K562 (cell line): Measurements from ENCODE around the gene RUNDC3A. TPM values are rescaled to one million over a fixed set of nuclear protein-coding genes. Genes with fewer than 3 reads are reported as not detected.

Source experiments
- ETV5 ChIP-seq: sonication (generic); formaldehyde crosslinking; IDR thresholded peaks from 2 replicates; pipeline ENCODE4 v1.4.0; 2020; ENCODE audit warnings: low read depth, mild to moderate bottlenecking, missing genetic modification reagents
- GTF2A2 ChIP-seq: IDR thresholded peaks from 2 replicates; pipeline ENCODE4 v1.6.1; 2016; ENCODE audit warnings: mild to moderate bottlenecking, missing genetic modification characterization, missing compliant biosample characterization
- HEY1 ChIP-seq: fragments of 250-450 bp; sonication (Bioruptor Pico); IDR thresholded peaks from 2 replicates; pipeline ENCODE4 v1.5.0; 2020; ENCODE audit warnings: mild to moderate bottlenecking, moderate library complexity, borderline replicate concordance
- HMBOX1 ChIP-seq: sonication (generic); IDR thresholded peaks from 2 replicates; pipeline ENCODE4 v1.6.1; 2016
- KDM5B ChIP-seq: fragments of 200-600 bp; sonication (generic); IDR thresholded peaks from 2 replicates; pipeline ENCODE4 v1.6.1; 2012; ENCODE audit warnings: low read depth, mild to moderate bottlenecking, moderate library complexity, low read length, control low read depth, inconsistent platforms; ENCODE audit not compliant: insufficient replicate concordance
- NFIC ChIP-seq: fragments of 450-650 bp; IDR thresholded peaks from 2 replicates; pipeline ENCODE4 v1.6.1; 2017; ENCODE audit warnings: mild to moderate bottlenecking, inconsistent platforms
- NR2C1 ChIP-seq, 2 experiments: fragments of 450-650 bp; IDR thresholded peaks; 2 replicates each; pipeline ENCODE4 v1.6.1; 2017; ENCODE audit warnings: mild to moderate bottlenecking in 2 of 2, antibody characterized with exemption in 1 of 2, inconsistent platforms in 1 of 2, missing compliant biosample characterization in 1 of 2, missing genetic modification characterization in 1 of 2
- NUFIP1 ChIP-seq: fragments of 450-650 bp; IDR thresholded peaks from 2 replicates; pipeline ENCODE4 v1.6.1; 2018; ENCODE audit not compliant: partially characterized antibody
- POLR2H ChIP-seq: IDR thresholded peaks from 2 replicates; pipeline ENCODE4 v1.6.1; 2016; ENCODE audit warnings: missing genetic modification characterization, low read depth, mild to moderate bottlenecking, control low read depth, missing compliant biosample characterization, moderate library complexity
- PTBP1 ChIP-seq: fragments of 200-400 bp; formaldehyde crosslinking; IDR thresholded peaks from 2 replicates; pipeline ENCODE4 v1.6.1; 2017; ENCODE audit warnings: low read depth, low read length
- RBBP5 ChIP-seq: fragments of 200-600 bp; sonication (generic); IDR thresholded peaks from 2 replicates; pipeline ENCODE4 v1.6.1; 2012; ENCODE audit warnings: borderline replicate concordance, mild to moderate bottlenecking, low read length, control low read depth, inconsistent platforms; ENCODE audit not compliant: insufficient read depth, poor library complexity, severe bottlenecking
- RFX1 ChIP-seq: fragments of 450-650 bp; IDR thresholded peaks from 2 replicates; pipeline ENCODE4 v1.6.1; 2016; ENCODE audit warnings: mild to moderate bottlenecking, moderate library complexity
- SP1 ChIP-seq: sonication (generic); formaldehyde crosslinking; IDR thresholded peaks from 2 replicates; pipeline ENCODE4 v1.8.1; 2022; ENCODE audit warnings: mild to moderate bottlenecking, missing genetic modification reagents
- TRIM24 ChIP-seq, 2 experiments: fragments of 450-650 bp; IDR thresholded peaks; 2 replicates each; pipeline ENCODE4 v1.6.1; 2016
- XRCC4 ChIP-seq: IDR thresholded peaks from one replicate; pipeline ENCODE4 v1.6.1; 2011; ENCODE audit not compliant: insufficient read depth, insufficient read length; ENCODE audit errors: extremely low read depth
- XRCC5 ChIP-seq: fragments of 200-400 bp; formaldehyde crosslinking; IDR thresholded peaks from 2 replicates; pipeline ENCODE4 v1.6.1; 2017; ENCODE audit warnings: low read depth, mild to moderate bottlenecking, low read length
- ZBTB17 ChIP-seq: fragments of 450-650 bp; formaldehyde crosslinking; IDR thresholded peaks from 2 replicates; pipeline ENCODE4 v1.4.0; 2020; ENCODE audit warnings: mild to moderate bottlenecking
- ZNF165 ChIP-seq: fragments of 250-450 bp; sonication (Bioruptor Pico); IDR thresholded peaks from 2 replicates; pipeline ENCODE4 v1.4.0; 2020; ENCODE audit warnings: borderline replicate concordance
- ZNF445 ChIP-seq: fragments of 250-450 bp; sonication (Bioruptor Pico); IDR thresholded peaks from 2 replicates; pipeline ENCODE4 v1.4.0; 2020; ENCODE audit warnings: low read depth, mild to moderate bottlenecking, moderate library complexity
- ZNF644 ChIP-seq: fragments of 200-800 bp; sonication (Bioruptor generic); IDR thresholded peaks from 2 replicates; pipeline ENCODE4 v1.6.1; 2016; ENCODE audit warnings: low read depth, missing genetic modification characterization, missing compliant biosample characterization
- ZNF668 ChIP-seq: fragments of 250-450 bp; sonication (Bioruptor Pico); IDR thresholded peaks from 2 replicates; pipeline ENCODE4 v1.8.0; 2022; ENCODE audit warnings: mild to moderate bottlenecking, inconsistent platforms
- polyA plus RNA-seq, 8 experiments: library from polyadenylated mRNA; depleted of rRNA in 4 of 8; stranded (reverse) in 5 of 8; unstranded in 3 of 8; fragments of >200 nt; fragmentation: Nextera tagmentation in 2 of 8; fragmentation: Illumina TruSeq in 1 of 8; extraction: Ambion mirVana in 2 of 8; extraction: Trizol in 1 of 8; gene quantifications; 2 replicates each; pipeline versions ENCODE4 v1.2.1 to v1.2.3, GENCODE V29; 2011 to 2014; ENCODE audit warnings: inconsistent platforms in 1 of 8, missing spikeins in 1 of 8
- total RNA-seq, 7 experiments: library from RNA; depleted of rRNA in 6 of 7; stranded (reverse); fragments of >200 nt in 6 of 7; fragmentation: Illumina TruSeq in 2 of 7; extraction: Trizol in 2 of 7; gene quantifications; 2 replicates each; pipeline versions ENCODE4 v1.2.1 to v1.2.3, GENCODE V29; 2011 to 2021; ENCODE audit warnings: low replicate concordance in 1 of 7
- TF ChIP-seq, protein P1 (sequence below): fragments of 450-650 bp; IDR thresholded peaks from 2 replicates; pipeline ENCODE4 v1.6.1; 2017; ENCODE audit warnings: antibody characterized with exemption
- TF ChIP-seq, protein P2 (sequence below): fragments of 450-650 bp; IDR thresholded peaks from 2 replicates; pipeline ENCODE4 v1.6.1; 2017; ENCODE audit warnings: antibody characterized with exemption, mild to moderate bottlenecking

The RUNDC3A gene
- total and polyA plus RNA-seq, 9 of the 15 experiments (the other 6 are each of a cell fraction or from before 2014, with no cell fraction given): not detected

DNA sequence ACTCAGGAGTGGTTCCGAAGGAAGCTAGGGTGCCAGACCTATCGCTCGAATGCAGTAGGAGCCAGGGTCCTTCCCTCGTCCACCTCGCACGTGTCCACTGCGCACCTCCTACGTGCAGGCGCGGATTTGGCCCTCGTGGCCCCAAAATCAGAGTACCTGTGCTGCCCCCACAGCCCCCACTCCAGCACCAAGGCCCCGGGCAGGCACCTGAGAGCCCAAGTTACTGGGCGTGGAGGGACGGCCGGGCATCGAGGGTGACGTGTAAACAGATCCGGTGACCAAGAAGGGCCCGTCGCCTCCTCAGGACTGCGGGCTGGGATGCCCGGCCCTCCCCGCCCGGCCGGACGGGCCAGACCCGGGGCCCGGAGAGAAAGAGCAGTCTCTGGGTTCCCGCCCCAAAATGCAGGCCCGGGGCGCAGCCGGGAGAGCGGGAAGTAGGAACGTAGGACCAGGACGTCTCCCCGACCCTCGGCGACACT lies 15.7 kb downstream of the RUNDC3A start (continued):
- TF ChIP-seq, protein P1, sequence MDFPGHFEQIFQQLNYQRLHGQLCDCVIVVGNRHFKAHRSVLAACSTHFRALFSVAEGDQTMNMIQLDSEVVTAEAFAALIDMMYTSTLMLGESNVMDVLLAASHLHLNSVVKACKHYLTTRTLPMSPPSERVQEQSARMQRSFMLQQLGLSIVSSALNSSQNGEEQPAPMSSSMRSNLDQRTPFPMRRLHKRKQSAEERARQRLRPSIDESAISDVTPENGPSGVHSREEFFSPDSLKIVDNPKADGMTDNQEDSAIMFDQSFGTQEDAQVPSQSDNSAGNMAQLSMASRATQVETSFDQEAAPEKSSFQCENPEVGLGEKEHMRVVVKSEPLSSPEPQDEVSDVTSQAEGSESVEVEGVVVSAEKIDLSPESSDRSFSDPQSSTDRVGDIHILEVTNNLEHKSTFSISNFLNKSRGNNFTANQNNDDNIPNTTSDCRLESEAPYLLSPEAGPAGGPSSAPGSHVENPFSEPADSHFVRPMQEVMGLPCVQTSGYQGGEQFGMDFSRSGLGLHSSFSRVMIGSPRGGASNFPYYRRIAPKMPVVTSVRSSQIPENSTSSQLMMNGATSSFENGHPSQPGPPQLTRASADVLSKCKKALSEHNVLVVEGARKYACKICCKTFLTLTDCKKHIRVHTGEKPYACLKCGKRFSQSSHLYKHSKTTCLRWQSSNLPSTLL: no peak
- no peak for TF ChIP-seq NFIC
- no peak for TF ChIP-seq ZBTB17
- no peak for TF ChIP-seq ZNF668 (CRISPR knock-in tag)
- no peak for TF ChIP-seq XRCC4
- TF ChIP-seq PTBP1: no peak
- no peak for TF ChIP-seq ZNF165 (CRISPR knock-in tag)
- no peak for TF ChIP-seq HEY1 (CRISPR knock-in tag)
- TF ChIP-seq, protein P2, sequence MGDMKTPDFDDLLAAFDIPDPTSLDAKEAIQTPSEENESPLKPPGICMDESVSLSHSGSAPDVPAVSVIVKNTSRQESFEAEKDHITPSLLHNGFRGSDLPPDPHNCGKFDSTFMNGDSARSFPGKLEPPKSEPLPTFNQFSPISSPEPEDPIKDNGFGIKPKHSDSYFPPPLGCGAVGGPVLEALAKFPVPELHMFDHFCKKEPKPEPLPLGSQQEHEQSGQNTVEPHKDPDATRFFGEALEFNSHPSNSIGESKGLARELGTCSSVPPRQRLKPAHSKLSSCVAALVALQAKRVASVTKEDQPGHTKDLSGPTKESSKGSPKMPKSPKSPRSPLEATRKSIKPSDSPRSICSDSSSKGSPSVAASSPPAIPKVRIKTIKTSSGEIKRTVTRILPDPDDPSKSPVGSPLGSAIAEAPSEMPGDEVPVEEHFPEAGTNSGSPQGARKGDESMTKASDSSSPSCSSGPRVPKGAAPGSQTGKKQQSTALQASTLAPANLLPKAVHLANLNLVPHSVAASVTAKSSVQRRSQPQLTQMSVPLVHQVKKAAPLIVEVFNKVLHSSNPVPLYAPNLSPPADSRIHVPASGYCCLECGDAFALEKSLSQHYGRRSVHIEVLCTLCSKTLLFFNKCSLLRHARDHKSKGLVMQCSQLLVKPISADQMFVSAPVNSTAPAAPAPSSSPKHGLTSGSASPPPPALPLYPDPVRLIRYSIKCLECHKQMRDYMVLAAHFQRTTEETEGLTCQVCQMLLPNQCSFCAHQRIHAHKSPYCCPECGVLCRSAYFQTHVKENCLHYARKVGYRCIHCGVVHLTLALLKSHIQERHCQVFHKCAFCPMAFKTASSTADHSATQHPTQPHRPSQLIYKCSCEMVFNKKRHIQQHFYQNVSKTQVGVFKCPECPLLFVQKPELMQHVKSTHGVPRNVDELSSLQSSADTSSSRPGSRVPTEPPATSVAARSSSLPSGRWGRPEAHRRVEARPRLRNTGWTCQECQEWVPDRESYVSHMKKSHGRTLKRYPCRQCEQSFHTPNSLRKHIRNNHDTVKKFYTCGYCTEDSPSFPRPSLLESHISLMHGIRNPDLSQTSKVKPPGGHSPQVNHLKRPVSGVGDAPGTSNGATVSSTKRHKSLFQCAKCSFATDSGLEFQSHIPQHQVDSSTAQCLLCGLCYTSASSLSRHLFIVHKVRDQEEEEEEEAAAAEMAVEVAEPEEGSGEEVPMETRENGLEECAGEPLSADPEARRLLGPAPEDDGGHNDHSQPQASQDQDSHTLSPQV: peak; percentile 71; the same call in 1 of the 2 replicates
- TF ChIP-seq RBBP5: no peak
- no peak for TF ChIP-seq KDM5B
- no peak for TF ChIP-seq RFX1
- no peak for TF ChIP-seq HMBOX1
- no peak for TF ChIP-seq NUFIP1
- no peak for TF ChIP-seq ZNF445 (CRISPR knock-in tag)
- no peak for TF ChIP-seq TRIM24 (IDR thresholded peaks at IDR 0.05)
- no peak for TF ChIP-seq POLR2H
- no peak; the same call in 1 of the 2 replicates for TF ChIP-seq ETV5 (CRISPR knock-in tag)
- TF ChIP-seq NR2C1 (IDR thresholded peaks at IDR 0.05): no peak
- TF ChIP-seq NR2C1 (tag; IDR thresholded peaks at IDR 0.05): no peak
- TF ChIP-seq ZNF644 (tag): no peak
- TF ChIP-seq SP1: no peak
- TF ChIP-seq GTF2A2: no peak
- TF ChIP-seq XRCC5: no peak
